Stimulated activated CD4-positive, alpha-beta T cell treated with anti-CD3 and anti-CD28 coated beads, Interleukin-12 subunit alpha, Interleukin-12 subunit beta, amount 100 ng/mL, for 48 hours (primary cell): ENCODE measurements around the gene LEMD3.
A peak's percentile ranks its signal among the peaks of the same experiment; 100 is the strongest.

Experiments used
- DNase-seq, 3 donors: peaks; one replicate each; pipeline ENCODE4 v3.0.0-alpha.2; 2020; ENCODE audit warnings: low read depth in 2 of 3, low spot score in 1 of 3

LEMD3 gene

GRCh38 chr12:65204886-65205525 lies 35.6 kb downstream of the LEMD3 start:
- DNase-seq, result no peak

- no peak for DNase-seq
Measured at GRCh38 chr12:65205886-65206285, 36.5 kb downstream of the LEMD3 start.

DNA sequence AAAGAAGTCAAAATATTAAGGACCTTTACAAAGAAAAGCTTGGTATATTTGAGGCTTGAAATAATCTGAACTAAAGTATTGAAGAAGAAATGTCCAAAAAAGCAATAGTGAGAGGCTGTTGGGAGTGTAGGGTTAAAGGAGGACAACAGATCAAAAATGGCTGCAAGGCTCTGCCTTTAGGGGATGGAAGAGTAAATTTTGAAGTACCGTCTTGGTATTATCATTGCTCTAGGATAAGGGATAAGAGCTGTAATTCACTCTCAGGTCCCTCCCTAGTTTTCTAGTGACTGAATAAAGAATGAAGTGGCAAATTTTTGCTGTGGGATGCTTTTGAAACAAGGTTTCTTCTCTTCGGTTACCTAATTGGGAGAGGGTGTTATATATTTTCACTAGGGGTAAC lies 38.7 kb downstream of the LEMD3 start:
- no peak for DNase-seq

DNA sequence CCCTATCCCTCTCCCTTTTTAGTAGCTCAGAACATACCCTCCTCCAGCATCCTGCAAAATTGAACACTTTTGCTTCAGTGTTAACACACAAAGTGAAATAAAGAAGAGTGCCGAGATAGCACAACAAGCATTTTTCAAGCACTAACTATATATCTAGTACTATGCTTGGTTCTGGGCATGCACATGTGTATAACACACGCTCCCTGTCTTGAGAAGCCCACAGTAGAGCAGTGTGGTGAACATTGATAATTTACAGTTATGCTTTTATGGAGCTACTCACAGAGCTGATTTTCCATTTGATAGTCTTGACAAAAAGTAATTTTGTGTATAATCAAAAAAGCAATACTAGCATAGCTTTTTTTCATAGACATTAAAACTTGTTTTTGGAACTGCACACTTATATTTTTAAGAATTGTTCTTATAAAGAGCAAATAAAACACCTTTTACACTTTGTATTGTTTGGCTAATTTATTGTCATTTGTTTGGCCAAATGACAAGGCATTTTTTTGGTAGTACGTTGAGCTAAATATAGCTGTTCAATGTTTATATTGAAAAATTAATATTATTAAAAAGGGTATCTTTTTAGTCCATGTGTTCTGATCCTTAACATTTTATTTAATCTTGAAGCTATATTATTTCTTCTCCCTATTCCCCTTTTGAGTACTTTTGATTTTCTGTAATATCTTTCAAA lies 39.7 kb downstream of the LEMD3 start:
- DNase-seq, result no peak

GRCh38 chr12:65209655-65210043 lies 40.3 kb downstream of the LEMD3 start:
- no peak for DNase-seq

- no peak for DNase-seq
Measured at GRCh38 chr12:65217086-65217485, 47.7 kb downstream of the LEMD3 start.

GRCh38 chr12:65220761-65221160 lies 51.4 kb downstream of the LEMD3 start:
- DNase-seq, result no peak

GRCh38 chr12:65229441-65229840 lies 60.1 kb downstream of the LEMD3 start:
- no peak for DNase-seq

- no peak for DNase-seq
Measured at GRCh38 chr12:65232476-65233077, 63.2 kb downstream of the LEMD3 start.

- DNase-seq, result no peak
Measured at GRCh38 chr12:65237153-65237552, 67.8 kb downstream of the LEMD3 start.

DNA sequence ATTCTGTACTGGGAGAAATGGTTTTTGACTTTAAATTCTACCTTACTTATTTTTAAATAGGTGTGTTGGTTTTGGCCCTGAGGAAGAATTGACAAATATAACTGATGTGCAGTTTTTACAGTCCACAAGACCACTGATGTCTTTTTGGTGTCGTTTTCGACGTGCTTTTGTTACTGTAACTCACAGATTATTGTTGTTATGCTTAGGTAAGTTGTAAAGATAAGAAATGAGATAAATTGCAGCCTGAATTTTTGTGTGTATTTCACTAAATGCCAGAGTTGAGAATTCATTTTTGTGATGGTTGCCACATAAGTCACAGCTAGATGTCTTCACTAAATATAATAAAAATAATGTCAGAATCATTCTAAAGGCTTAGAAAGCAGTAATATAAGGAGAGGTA lies 69.2 kb downstream of the LEMD3 start:
- no peak for DNase-seq

- DNase-seq, result peak in 1 of 3 donors; percentile 41
Measured at GRCh38 chr12:65248656-65249633, 79.6 kb downstream of the LEMD3 start.

- DNase-seq, result no peak
Measured at GRCh38 chr12:65252515-65252914, 83.1 kb downstream of the LEMD3 start.

DNA sequence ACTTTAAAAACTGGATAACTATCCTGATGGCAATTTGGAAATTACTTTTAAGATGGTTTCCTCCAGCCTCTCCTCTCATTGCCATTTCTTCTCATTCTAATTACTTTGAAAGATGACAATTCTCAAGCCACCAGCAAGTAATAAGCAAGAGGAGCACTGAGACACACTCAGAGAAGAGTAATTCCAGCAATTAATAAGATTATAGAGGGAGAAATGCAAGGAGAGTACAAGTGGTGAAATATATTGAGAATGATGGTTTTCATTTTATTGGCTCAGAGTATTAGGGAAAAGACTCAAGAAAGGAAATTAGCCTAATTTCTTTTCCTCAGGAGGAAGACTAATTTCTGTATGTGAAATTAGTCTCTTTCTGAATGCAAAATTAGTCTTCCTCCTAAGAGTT lies 88.6 kb downstream of the LEMD3 start:
- DNase-seq, result no peak

DNA sequence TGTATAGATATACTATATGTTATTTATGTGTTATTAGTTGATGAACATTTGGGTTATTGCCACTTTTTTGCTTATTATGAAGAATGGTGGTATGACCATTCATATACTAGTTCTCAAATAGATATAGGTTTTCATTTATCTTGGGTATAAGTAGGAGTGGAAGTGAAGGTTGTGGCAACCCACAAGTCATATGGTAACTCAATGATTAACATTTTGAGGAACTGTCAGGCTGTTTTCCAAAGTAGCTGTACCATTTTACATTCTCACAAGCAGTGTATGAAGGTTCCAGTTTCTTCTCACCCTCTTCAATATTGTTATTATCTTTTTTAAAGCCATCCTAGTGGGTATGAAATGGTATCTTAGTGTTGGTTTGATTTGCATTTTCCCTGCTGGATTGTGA lies 90.1 kb downstream of the LEMD3 start:
- DNase-seq, result no peak

DNA sequence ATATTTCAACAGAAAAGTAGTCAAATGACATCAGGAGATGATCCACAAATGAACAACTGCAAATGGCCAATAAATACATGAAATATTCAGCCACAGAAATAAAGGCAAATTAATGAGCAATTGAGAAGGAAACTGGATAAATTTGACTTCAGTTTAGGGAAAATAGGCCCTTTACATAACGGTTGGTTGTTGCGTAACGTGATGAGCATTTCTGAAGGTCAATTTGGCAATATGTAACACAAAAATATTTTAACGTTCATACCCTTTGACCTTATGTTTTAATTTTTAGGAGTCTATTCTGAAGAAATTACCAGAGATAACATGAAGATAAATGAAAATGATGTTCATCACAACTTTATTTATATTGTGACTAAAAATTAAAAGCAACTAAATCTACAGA lies 94.4 kb downstream of the LEMD3 start:
- DNase-seq, result no peak

- DNase-seq, result no peak
Measured at GRCh38 chr12:65266408-65266807, 97.0 kb downstream of the LEMD3 start.

DNA sequence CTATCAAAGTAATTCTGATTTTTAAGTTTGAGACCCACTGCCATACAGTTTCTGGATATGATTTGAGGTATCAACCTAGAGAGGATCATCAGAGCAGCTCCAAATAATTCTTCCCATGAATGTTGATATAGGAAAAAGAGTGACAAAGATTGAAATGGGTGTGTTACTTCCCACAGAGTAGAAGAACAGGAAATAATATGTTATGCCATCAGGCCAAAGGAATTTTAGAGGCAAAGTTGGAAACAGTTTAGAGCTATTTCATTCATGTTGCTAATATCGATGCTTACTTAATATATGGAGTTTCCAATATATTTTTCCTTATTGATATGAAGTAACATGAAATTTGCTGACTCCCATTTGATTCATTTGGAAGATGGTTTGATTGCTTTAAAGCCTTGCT lies 100.2 kb downstream of the LEMD3 start:
- no peak for DNase-seq

- no peak for DNase-seq
Measured at GRCh38 chr12:65274602-65275272, 105.4 kb downstream of the LEMD3 start.

DNA sequence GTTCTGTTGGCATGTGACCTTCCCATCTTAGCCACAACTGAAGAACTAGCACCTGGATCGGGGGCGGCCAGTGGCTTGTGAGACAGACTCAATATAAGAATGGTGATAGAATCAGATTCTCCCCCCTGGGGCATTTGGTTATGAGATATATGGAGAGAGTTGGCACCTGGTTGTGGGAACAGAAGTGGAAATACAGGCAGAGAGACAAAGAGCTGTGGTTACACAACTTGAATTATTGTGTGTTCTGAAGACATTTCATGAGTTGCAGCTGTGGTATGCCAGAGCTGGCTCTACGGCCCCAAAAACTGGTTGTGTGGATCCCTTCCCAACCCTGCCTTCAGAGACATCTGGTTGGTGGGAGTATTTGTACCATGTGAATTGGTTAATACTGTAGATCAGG lies 106.2 kb downstream of the LEMD3 start:
- DNase-seq, result no peak
